Measurements from ENCODE around the gene PDE6H. TPM values are rescaled to one million over a fixed set of nuclear protein-coding genes. Genes with fewer than 3 reads are reported as not detected.

The PDE6H gene
- total and polyA plus RNA-seq, 2 of the 8 experiments (the other 6 are each of a cell fraction or from before 2014, with no cell fraction given) = not detected

DNA sequence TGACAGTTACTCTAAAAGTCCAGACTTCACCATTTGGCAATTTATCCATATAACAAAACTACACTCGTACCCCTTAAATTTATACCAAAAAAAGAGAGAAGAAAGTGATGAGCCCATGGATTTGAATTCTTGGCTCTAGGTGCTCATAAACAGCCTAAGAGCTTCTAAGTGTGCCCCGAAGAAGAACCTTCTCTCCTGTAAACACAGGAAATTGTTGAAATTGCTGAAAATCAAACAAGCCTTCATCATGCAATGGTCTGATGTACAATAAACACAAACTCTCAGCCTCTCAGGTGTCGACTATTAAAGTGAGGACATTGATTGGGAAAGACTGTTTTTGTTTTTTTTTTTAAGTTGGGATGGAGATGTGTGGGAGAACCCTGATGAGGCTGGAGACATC, 21.8 kb downstream of the PDE6H start (continued):
- TF ChIP-seq RXRA (IDR thresholded peaks at IDR 0.05; ENCODE audit: insufficient read depth, low read depth, low read length) = no peak
- TF ChIP-seq SIX5 (IDR thresholded peaks at IDR 0.05; ENCODE audit: low read depth, low read length) = no peak
- no peak for TF ChIP-seq JUN (IDR thresholded peaks at IDR 0.05; ENCODE audit: low read depth, low read length)

All from H1 (cell line).